T-helper 2 cell (primary cell): ENCODE data around the gene SULT2B1.
"Not testable (repeated sequence)": the region's sequence is repeated elsewhere in the genome, so short reads cannot be mapped to it uniquely, and the experiment has no call there.

Experiments used
- DNase-seq, 5 experiments: peaks; one replicate each; pipeline versions ENCODE4 v3.0.0 to v3.0.0-alpha.2; 2012 to 2022

SULT2B1 gene

DNA sequence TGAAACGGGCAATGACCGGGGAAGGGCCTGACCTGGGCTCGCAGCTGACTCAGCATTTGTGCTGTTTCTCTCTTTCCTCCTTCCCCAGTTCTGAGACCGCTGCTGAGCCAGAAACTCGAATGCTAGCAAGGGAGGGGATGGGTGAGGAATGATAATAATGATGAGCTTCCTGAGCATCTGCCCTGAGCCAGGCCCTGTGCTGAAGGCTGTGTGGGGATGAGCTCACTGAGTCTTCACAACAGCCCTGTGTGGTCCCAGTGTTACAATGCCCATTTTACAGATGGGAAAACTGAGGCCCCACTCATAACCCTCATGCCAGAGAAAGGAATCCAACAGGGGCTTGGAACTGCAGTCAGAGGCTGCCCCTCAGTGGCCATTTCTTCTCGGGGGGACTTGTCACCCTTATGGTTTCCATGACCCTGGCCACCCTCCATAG is 8.1 kb downstream of the SULT2B1 start:
- no peak for DNase-seq

DNA sequence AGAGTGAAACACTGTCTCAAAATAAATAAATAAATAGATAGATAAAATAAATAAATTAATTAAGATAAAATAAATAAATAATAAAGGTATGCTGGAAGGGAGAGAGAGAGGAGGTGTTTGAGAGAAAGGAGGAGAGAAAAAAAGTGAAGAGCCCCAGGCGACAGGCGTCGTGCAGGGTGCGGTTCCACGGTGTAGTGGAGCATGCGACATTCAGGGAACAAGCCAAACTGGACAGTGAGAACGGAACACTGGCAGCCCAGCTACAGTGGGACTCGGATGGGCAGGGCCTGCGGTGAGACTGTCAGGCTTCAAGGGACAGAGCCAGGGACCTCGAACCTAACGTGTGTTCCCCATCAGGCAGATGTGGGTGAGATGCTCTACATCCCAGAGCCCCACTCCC is 9.4 kb downstream of the SULT2B1 start:
- no peak for DNase-seq

DNA sequence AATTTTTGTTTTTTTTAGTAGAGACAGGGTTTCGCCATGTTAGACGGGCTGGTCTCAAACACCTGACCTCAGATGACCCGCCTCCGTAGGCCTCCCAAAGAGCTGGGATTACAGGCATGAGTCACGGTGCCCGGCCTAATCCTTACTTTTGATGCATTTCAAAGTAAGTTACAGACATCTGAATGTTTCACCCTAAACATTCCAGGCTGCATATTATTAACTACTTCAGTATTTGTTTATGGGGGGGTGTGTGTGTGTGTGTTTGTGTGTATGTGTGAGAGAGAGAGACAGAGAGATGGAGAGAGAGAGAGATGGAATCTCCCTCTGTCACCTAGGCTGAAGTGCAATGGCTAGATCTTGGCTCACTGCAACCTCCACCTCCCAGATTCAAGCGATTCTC is 13.1 kb downstream of the SULT2B1 start:
- DNase-seq, result no peak

DNA sequence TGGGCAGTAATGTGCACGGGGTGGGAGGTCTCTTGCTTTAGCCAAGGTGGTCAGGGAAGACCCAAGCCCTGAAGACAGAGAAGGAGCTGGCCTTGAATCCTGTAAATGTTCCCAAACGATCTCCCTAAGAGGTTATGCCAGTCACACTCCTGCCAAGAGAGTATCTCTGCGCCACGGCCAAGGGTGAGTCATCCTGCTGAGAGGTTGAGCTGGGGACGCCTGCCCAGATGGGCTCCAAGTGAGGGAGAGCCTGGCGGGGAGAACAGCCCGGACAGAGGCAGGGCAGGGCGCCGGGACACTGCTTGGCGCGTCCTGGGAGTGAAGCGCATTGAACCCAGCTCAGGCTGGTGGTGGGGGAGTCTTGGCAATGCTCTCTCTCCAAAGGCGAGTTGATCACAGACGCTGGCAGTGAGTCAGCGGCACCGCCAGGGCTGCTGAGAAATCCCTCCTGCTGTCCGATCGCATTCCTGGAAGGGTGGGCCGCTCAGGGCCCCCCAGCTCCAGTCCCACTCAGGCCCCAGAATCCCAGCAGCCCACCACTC is 16.4 kb downstream of the SULT2B1 start:
- DNase-seq, result no peak

DNA sequence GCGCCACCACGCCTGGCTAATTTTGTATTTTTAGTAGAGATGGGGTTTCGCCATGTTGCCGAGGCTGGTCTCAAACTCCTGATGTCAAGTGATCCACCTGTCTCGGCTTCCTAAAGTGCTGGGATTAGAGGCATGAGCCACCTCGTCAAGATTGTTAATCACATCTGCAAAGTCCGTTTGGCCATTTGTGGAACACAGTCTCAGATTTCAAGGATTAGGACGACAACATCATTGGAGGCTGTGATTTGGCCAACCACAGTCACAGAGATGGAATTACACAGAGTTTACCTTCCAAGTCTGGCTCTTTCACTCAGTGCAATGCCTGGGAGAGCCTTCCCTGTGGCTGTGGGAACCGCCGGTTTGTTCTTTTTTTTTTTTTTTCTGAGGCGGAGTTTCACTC is 17.8 kb downstream of the SULT2B1 start:
- no peak for DNase-seq

DNA sequence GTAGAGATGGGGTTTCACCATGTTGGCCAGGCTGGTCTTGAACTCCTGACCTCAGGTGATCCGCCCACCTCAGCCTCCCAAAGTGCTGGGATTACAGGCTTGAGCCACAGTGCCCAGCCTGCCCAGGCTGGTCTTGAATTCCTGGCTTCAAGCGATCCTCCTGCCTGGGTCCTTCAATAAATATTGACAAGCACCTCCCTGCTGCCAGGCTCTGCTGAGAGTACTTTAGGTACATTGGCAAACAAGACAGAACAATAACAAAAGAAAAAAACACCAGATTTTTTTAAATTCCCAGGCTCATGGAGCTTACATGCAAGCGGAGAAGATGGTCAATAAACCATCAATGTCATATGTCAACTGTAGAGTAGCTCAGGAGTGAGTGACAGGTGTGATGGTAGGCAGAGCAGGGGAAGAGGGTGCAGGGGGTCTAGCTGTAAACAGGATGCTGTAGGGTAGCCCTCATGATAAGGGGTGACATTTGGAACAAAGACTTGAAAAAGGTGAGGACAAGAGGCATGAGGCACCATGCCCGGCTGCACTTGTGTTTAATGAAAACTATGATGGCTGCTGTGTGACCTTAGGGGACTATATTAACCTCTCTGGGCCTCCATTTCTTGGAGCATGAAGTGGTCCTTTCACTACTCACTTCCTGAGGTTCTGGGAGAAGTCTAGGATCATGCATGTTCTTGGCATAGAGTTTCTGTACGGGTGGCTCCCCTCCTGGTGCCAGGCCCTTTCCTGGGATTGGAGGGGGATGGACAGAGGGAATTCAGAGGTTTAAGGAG is 19.6 kb downstream of the SULT2B1 start:
- no peak for DNase-seq

DNA sequence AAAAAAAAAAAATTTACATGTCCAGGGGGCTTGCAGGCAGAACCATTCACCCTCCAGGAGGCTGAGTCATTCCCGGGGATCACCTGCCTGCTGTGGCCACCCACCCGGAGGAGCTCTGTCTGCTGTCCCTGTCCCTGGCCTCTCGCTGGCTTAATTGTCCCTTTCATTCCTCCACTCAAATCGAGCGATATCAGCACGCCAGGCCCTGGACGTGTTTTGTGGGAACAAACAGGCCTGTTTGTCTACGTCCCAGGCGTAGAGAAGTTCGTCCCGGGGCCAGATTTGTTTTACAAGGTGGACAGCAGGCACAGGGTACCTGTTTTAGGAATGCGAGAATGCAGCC is 21.2 kb downstream of the SULT2B1 start:
- no peak for DNase-seq

DNA sequence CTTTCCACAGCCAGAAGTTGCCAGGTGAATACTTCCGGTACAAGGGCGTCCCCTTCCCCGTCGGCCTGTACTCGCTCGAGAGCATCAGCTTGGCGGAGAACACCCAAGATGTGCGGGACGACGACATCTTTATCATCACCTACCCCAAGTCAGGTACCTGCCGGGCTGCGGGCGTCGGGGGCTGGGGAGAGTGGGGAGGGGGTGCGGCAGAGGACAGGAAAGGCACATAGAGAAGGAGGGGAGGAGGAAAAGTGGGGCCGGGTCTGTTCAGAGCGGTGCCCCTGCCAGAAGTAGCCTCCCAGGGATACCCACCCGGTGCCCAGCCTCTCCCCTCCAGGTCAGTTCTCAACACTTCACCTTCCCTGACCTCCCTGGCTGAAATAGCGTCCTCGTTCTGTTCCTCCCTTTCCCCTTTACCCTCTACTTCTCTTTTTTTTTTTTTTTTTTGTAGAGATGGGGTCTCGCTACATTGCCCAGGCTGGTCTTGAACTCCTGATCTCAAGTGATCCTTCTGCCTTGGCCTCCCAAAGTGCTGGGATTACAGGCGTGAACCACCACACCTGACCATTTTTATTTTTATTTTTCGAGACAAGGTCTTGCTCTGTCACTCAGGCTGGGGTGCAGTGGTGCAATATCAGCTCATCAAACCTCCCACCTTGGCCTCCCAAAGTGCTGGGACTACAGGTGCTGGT is 24.1 kb downstream of the SULT2B1 start:
- no peak for DNase-seq

DNA sequence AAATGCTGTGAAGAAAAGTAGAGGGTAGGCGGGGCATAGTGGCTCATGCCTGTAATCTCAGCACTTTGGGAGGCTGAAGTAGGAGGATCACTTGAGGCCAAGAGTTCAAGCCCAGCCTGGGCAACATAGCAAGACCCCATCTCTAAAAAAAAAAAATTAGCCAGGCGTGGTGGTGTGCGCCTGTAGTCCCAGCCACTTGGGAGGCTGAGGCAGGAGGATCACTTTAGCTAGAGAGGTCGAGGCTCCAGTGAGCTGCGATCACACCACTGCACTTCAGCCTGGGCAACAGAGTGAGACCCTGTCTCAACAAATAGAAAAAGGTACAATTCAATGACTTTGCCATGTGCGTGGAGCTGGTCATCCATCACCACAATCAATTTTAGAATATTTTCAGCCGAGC is 25.9 kb downstream of the SULT2B1 start:
- not testable (repeated sequence) for DNase-seq

DNA sequence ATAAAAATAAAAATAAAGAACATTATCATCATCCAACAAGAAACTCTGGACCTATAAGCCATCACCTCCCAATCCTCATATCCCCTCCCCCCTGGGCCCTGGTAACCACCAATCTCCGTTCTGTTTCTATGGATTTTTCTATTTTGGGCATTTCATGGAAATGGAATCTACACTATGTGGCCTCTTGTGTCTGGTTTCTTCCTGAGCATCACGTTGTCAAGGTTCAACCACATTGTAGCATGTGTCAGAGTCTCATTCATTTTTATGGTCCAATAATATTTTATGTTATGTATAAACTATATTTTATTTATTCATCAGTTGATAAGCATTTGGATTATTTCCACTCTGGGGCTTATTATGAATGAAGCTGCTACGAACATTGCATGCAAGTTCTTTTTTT is 26.9 kb downstream of the SULT2B1 start:
- DNase-seq, result no peak

DNA sequence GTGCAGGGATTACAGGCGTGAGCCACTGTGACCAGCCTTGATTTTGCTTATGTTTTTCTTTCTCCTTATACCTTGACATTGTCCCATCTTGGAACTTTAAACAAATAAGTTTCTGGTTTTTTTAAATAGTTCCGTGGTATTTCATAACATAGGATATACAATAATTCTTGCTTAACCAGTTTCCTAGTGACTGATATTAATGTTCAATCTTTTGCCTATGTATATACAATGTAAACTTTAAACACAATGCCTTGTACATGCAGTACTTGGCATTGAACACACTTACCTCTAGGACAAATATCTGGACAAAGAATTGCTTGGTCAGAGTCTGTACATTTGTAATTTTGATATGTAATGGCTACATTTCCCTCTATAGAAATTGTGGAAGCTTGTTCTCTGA is 30.2 kb downstream of the SULT2B1 start:
- DNase-seq, result no peak

DNA sequence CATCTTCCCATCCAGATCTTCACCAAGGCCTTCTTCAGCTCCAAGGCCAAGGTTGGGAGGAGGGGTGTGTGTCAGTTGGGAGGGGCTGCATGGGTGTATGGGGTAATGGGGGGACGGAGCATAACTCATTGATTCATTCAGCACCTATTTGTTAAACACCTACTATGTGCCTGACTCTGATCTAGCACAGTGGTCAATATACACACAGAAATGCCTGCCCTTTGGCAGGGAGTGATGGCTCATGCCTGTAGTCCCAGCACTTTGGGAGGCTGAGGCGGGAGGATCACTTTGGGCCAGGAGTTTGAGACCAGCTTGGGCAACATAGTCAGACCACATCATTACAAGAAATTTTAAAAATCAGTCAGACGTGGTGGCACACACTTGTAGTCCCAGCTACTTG is 35.4 kb downstream of the SULT2B1 start:
- DNase-seq, result no peak

DNA sequence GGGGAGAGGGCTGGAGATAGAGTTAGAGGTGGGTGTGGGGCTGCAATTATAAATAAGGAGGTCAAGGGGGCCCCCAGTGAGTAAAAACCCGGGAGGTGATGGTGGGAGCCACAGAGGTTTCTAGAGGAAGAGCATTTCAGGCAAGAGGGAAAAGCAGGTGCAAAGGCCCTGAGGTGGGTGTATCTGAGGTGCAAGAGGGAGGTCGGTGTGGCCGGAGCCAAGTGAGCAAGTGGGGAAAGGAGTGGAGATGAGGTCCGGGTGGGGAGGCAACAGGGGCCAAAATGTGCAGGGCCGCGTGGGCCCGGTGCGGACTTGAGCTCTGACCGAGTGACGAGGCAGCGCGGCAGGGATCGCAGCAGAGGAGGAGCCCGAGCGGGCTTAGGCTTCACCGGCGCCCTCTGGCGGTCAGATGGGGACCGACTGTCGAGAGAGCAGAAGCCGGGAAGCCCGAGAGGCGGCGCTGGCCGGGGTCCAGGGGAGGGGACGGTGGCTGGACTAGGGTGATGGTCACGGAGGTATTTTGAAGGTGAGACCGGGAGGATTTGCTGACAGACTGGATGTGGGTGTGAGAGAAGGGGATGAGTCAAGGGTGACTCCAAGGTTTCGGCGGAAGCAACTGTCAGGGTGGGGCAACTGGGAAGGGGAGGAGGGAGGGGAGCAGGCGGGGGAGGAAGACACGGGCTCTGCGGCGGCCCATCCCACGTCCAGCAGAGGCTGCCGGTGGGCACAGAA is 36.9 kb downstream of the SULT2B1 start:
- peak; percentile 62 to 82 (median 81) for DNase-seq

DNA sequence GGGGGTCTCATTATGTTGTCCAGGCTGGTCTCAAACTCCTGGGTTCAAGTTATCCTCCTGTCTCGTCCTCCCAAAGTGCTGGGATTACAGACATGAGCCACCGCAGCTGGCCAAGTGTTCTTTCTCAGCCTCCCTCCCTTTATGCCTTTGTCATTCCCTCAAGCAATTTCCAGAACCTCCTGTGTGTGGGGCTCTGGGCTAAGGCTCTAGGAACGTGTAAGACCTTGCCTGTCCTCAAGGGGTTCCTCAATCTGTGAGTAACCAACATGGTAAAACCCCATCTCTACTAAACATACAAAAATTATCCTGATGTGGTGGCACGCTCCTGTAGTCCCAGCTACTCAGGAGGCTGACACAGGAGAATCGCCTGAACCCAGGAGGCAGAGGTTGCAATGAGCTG is 39.0 kb downstream of the SULT2B1 start:
- no peak for DNase-seq

DNA sequence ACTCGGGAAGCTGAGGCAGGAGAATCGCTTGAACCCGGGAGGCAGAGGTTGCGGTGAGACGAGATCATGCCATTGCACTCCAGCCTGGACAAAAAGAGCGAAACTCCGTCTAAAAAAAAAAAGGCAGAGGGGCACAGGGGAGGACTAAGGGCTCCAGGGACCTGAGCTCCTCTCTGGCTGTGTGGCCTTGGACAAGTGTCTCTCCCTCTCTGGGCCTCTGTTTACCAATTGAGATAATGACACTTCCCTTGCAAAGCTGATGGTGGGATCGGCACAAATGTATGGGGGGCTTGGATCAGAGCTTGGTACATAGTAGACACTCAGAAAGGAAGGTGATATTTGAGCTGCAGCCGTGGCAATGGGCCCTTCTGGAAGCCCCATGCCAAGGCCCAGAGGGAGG is 43.2 kb downstream of the SULT2B1 start:
- no peak for DNase-seq

DNA sequence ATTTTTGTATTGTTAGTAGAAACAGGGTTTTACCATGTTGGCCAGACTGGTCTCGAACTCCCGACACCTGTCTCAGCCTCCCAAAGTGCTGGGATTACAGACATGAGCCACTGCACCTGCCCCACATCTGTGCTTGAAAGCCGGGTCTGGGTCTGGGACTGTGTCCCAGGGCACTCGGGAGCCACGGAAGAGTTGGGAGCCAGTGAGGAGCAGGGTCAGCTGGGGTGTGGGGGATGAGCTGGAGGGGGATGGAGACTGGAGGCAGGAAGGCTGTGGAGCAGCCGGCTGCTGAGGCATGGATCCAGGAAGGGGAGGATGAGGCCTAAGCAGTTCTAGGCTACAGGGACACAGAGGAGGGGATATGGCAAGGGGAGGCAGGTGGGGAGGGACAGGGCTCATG is 43.9 kb downstream of the SULT2B1 start:
- DNase-seq, result no peak

DNA sequence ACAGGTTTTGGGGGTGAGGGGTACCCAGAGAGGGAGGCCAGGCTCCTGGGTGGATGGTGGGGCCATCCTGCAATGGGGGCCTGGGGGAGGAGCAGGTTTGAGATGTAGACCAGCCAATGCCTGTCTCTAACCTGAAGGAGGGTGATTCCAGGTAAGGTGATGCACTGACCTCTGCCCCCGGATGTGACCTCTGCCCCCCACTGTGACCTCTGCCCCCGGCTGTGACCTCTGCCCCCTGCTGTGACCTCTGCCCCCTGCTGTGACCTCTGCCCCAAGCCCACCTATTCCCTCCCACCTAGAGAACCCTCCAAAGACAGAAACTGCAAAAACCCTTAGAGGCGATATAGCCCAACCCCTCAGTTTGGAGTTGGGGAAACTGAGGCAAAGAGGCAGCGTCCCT is 44.3 kb downstream of the SULT2B1 start:
- no peak for DNase-seq

DNA sequence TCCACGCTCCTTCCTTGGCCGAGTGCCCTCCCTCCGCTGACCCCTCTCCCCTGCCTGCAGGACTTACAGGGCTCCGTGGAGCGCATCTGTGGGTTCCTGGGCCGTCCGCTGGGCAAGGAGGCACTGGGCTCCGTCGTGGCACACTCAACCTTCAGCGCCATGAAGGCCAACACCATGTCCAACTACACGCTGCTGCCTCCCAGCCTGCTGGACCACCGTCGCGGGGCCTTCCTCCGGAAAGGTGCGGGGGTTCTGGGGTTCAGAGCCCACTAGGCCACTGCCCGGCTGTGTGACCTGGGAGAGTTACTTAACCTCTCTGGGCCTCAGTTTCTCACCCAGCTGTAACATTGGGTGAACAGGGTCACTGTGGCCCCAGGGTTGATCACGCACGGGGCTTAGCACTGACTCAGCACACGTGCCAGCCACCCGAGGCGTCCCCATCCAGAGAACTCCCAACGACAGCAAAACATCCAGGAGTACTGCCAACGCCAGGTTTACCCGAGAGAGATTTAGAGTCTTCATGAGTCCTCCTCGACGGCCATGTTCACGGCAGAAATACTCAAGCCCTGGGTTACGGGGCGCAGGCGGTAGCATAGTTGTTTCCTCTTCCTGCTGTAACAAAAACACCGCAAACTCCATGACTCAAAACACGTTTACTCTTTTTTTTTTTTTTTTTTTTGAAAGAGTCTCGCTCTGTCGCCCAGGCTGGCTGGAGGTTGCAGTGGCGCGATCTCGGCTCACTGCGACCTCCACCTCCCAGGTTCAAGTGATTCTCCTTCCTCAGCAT is 44.9 kb downstream of the SULT2B1 start:
- peak in 3 of 5 experiments; percentile 37 to 92 (median 37) for DNase-seq

DNA sequence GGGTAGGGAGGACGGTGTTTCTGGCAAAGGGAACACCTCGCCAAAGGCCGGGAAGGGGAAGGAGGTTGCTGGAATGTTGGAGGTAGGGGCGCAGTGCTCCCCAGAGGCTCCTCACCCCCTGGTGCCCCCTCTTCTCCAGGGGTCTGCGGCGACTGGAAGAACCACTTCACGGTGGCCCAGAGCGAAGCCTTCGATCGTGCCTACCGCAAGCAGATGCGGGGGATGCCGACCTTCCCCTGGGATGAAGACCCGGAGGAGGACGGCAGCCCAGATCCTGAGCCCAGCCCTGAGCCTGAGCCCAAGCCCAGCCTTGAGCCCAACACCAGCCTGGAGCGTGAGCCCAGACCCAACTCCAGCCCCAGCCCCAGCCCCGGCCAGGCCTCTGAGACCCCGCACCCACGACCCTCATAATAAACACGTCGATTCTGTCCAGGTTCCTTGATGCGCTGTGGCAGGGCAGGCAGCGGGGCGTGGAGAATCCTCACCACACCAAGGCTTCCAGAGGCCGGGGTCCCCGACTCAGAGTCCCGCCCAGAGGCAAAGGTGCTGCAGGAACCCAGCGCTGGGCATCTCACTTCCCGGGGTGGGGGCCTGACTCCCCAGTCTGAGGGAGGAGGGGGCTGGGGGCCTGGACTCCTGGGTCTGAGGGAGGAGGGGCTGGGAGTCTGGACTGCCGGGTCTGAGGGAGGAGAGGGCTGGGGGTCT is 47.2 kb downstream of the SULT2B1 start:
- DNase-seq, result no peak

DNA sequence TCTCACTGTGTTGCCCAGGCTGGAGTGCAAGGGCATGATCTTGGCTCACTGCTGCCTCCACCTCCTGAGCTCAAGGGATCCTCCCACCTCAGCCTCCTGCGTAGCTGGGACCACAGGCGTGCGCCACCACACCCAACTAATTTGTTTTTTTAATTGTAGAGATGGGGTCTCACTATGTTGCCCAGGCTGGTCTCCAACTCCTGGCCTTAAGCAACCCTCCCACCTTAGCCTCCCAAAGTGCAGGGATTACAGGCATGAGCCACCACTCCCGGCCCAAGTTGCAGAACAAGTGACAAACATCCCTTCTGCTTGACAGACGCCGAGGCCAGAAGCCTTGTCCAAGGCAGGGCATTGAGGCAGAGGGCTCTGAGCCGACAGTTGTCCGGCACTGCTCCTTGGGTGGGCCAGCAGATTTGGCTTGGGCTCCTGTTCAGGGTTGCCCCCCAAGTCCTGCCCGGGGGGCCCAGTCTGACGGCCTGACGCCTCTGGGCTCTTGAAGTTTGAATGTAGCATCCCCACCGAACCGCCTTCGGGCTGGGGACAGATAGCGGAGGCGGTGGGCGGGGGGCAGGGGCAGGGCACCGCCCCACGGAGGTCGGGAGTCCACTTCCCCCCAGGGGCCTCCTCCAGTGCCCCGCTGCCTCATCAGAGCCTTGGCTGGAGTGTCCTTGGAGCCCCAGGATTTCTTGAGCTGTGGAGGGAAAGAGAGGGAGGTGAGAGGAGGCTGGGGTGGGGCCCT is 48.9 kb downstream of the SULT2B1 start:
- DNase-seq, result no peak

DNA sequence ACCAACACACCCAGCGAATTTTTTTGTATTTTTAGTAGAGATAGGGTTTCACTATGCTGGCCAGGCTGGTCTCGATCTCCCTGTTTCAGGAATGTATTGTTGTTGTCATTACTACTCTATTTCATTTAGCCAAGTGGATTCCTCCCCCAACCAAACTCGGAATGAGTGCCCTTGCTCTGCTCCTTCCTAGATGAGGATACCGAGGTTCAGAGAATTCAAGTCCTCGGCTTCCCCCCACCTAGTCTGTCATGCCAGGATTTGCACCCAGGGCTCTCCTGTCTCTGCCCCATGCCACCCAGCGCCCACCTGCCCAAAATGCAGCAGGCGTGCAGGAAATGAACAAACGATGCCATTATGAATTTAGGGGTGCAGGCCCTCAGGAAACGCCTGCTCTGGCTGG is 51.0 kb downstream of the SULT2B1 start:
- DNase-seq, result no peak
